ENCODE data around the gene NXPH4.

The NXPH4 gene

GRCh38 chr12:57204454-57204853 lies 12.1 kb upstream of the NXPH4 start:
- no peak for DNase-seq

GRCh38 chr12:57205186-57205585 lies 11.4 kb upstream of the NXPH4 start:
- no peak for DNase-seq

DNA sequence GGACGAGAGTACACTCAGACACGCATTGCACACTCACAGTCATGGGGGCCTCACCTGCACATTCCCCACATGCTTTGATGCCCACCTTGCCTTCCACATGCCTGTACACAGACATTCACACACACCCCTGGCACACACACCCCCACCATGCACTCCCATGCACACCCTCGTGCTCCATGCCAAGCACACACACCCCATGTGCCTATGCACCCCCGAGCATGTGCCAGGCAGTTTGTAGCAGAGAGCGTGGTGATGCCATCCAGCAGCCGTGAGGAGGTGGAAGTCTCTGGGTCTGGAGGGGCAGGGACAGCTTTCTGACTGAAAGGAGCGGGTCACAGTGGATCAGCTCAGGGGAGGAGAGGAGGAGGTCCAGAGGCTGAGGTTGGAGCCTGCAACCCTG lies 10.7 kb upstream of the NXPH4 start:
- no peak for DNase-seq

- no peak for DNase-seq
These were observed 8.6 kb upstream of the NXPH4 start for GRCh38 chr12:57207731-57208630.

GRCh38 chr12:57208631-57209282 lies 7.8 kb upstream of the NXPH4 start:
- no peak for DNase-seq

- no peak for DNase-seq
These were observed 6.7 kb upstream of the NXPH4 start for GRCh38 chr12:57209916-57210315.

GRCh38 chr12:57210461-57210860 lies 6.1 kb upstream of the NXPH4 start:
- no peak for DNase-seq

DNA sequence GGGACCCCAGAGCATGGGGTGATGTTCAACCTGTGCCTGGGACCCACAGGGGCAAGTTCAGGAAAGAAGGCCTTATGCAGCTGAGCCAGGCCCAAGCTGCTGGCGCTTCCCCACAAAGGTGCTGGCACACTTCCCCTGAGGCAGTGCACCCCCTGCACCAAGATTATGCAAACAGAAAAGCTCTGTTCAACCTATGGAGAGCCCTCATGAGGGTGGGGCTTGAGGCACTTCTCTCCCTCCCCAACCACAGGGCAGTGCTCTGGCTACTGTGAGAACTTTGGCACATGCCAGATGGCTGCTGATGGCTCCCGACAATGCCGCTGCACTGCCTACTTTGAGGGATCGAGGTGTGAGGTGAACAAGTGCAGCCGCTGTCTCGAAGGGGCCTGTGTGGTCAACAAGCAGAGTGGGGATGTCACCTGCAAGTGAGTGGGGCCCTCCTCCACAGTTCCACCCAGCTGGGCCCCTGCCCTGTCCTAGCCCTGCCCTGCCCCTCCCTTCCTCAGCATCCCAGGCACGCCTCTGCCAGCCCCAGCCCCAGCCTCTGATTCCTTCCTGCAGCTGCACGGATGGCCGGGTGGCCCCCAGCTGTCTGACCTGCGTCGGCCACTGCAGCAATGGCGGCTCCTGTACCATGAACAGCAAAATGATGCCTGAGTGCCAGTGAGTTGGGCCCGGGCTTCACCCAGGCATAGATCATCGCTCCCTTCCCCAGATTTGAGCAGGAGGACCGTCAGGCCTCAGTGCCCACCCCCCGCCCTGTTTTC lies 5.5 kb upstream of the NXPH4 start:
- no peak for DNase-seq

DNA sequence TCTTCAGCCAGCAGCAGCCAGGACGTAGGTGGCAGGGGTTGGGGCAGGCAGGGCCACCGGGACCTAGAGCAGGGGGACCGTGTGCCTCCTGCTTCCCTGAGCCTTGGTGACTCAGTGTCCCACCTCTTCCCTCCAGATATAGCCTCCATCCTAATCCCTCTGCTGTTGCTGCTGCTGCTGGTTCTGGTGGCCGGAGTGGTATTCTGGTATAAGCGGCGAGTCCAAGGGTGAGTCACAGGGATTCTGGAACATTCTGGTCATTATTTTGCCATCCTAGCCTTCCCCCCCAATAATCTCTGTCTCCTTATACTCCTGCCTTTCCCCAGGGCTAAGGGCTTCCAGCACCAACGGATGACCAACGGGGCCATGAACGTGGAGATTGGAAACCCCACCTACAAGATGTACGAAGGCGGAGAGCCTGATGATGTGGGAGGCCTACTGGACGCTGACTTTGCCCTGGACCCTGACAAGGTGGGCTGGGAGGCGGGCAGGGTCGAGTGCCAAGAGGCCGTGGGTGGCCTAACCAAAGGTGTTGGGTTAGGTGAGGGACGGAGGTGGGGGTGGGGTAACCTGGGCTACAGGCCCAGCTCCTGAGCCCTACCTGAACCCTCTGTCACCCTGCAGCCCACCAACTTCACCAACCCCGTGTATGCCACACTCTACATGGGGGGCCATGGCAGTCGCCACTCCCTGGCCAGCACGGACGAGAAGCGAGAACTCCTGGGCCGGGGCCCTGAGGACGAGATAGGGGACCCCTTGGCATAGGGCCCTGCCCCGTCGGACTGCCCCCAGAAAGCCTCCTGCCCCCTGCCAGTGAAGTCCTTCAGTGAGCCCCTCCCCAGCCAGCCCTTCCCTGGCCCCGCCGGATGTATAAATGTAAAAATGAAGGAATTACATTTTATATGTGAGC lies 4.5 kb upstream of the NXPH4 start:
- DNase-seq = no peak

- no peak for DNase-seq
These were observed 3.9 kb upstream of the NXPH4 start for GRCh38 chr12:57212701-57213057.

- DNase-seq = peak; percentile 69
These were observed 3.4 kb upstream of the NXPH4 start for GRCh38 chr12:57213058-57213715.

GRCh38 chr12:57213763-57214397 lies 2.7 kb upstream of the NXPH4 start:
- DNase-seq = no peak

- peak; percentile 59 for DNase-seq
These were observed 2.2 kb upstream of the NXPH4 start for GRCh38 chr12:57214398-57214781.

- no peak for DNase-seq
These were observed 1.5 kb upstream of the NXPH4 start for GRCh38 chr12:57215065-57215464.

GRCh38 chr12:57215668-57216013 lies 953 bp upstream of the NXPH4 start:
- DNase-seq = no peak

DNA sequence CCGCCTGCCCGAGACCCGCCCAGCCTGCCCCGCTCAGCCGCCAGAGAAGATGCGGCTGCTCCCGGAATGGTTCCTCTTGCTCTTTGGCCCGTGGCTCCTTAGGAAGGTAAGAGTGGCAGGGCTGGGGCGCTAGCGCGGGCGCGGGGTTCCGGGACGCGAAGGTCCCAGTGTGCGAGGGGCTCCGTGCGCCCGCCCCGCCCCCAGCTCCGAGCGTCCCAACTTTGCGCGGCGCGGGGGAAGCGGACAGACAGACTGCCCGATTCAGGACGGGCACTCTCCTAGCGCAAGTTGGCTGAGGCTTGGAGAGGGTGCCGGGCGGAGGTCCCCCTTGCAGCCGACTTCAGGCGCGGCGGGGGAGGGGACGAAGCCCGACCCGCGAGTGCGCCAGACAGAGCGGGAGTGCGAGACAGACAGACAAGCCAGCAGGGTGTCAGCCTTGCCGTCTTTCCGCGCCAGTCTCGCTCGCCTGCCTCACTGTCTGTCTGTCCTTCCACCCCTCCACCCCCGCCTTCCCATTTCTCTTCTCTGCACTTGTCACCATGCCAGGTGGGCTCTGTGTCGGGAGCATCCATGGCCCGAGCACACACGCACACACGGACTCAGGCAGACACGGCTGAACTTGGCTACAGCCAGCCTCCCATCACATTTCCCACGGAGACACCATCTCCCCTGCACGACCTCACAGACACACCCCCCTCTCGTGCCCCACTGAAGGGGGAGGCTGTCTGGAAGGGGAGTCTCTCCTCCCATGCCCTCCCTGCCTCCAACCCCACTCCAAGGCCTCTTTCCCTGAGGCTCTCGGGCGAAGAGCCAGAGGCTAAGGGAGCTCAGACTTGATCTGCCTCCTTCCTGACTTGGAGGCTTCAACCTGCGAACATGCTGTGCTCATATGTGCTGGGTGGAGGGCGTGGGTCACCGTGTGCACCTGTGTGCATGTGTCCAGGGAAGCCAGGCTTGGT lies 606 bp downstream of the NXPH4 start:
- DNase-seq = no peak

- DNase-seq = no peak
These were observed 1.6 kb downstream of the NXPH4 start for GRCh38 chr12:57218030-57218853.

DNA sequence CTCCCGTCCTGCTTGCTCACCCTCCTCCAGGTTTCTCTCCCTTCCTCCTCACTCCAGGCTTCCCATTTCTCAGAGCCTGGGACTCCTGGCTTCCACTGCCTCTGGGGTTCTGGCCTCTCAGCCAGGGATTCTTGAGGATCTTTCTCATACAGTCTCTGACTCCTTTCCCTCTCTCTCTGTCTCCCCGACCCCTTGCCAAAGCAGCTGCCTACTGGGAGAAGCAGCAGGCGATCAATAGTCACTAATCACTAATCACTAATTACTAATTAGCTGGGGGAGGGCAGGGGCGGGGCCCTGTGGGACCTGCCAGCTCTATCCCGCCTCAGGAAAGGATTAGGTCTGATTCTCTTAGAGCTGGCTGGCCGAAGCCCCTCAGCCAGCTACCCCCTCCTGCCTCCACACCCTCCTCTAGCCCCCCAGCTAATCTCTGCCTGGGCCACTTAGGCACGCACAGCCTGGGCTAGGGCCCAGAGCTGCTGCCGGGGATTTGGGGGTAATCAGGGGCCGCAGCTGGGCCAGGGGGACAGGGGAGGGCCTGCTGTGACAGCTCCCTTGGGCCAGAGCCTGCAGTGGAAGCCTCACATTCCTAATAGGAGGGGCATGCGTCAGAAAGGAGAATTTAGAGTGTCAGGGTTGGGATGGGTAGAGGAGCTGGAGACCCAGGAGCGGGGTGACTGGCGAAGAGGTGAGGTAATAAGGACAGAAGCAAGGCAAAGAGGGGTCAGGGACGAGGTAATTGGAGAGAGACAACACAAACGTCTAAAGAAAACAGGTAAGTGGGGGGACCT lies 2.8 kb downstream of the NXPH4 start:
- DNase-seq = no peak

All from NCI-H1092 treated with DMSO at 0.1 percent for 48 hours (cell line).